Lower lobe of right lung (tissue), 2 donors: ENCODE results near the gene OR10J4. TPM values are rescaled to one million over a fixed set of nuclear protein-coding genes. Genes with fewer than 3 reads are reported as not detected.
A peak's percentile ranks its signal among the peaks of the same experiment; 100 is the strongest.

Source experiments
- ATAC-seq, 2 donors: fragments of 200-7000 bp; cut with Tn5 transposase; one replicate each; pipeline ENCODE4 v1.9.1; 2020 to 2022; ENCODE audit warnings: mild to moderate bottlenecking in 2 of 2, moderate library complexity in 2 of 2
- DNase-seq: peaks from one replicate; pipeline ENCODE4 v3.0.0-alpha.2; 2020
- H3K27ac ChIP-seq: fragments of 200-600 bp; one replicate; pipeline ENCODE4 v1.8.0; 2022
- H3K27me3 ChIP-seq: fragments of 200-600 bp; one replicate; pipeline ENCODE4 v1.8.0; 2022; ENCODE audit warnings: low read depth
- H3K36me3 ChIP-seq: fragments of 200-600 bp; one replicate; pipeline ENCODE4 v1.8.0; 2022; ENCODE audit warnings: mild to moderate bottlenecking
- H3K4me1 ChIP-seq: fragments of 200-600 bp; one replicate; pipeline ENCODE4 v1.8.0; 2022
- H3K4me3 ChIP-seq: fragments of 200-600 bp; one replicate; pipeline ENCODE4 v1.8.0; 2022; ENCODE audit warnings: mild to moderate bottlenecking
- H3K9me3 ChIP-seq: fragments of 200-600 bp; one replicate; pipeline ENCODE4 v1.8.0; 2022
- CTCF ChIP-seq: fragments of 200-600 bp; IDR thresholded peaks from one replicate; pipeline ENCODE4 v1.8.0; 2022; ENCODE audit warnings: antibody characterized with exemption, mild to moderate bottlenecking
- intact Hi-C: fragments of 100-400 bp; cut with DNase I; formaldehyde crosslinking; loops from one replicate; pipeline ENCODE4 v1.11.0; 2022
- long read RNA-seq: library from polyadenylated mRNA; unstranded; transcript quantifications from one replicate; pipeline ENCODE4 v2.0.0, GENCODE V29; 2021
- total RNA-seq: library from RNA; stranded (reverse); fragmentation: NEBNext Ultra II Directional; extraction: Animal tissue kit (Norgen Biotek cat#: 25700); gene quantifications from one replicate; pipeline ENCODE4 v1.2.1, GENCODE V29; 2021
- donor health status: DM: no; HTN: yes; CAD: no; lungs with severe emphysema.

The OR10J4 gene
- total RNA-seq: not detected
- long read RNA-seq: 0 reads

GRCh38 chr1:159431904-159432303 lies at the start of gene OR10J4:
OR10J4 (plus strand) TSS chr1:159432204.
- Histone ChIP-seq H3K36me3 (no peaks in the 10 kb centered on the region), H3K27me3 (no peaks in the 10 kb centered on the region), H3K27ac (no peak within 1 kb of the TSS), H3K9me3 (no peaks in the 10 kb centered on the region), H3K4me3 (no peak within 1 kb of the TSS), H3K4me1 (no peaks in the 10 kb centered on the region)
- no peak for TF ChIP-seq CTCF
- DNase-seq (no peak), ATAC-seq (no peak)
- intact Hi-C loops: no loop called here

- no peak for ATAC-seq
- no peaks in the 10 kb centered on the region for H3K27me3 ChIP-seq
- TF ChIP-seq CTCF: no peak
- H3K36me3 ChIP-seq: no peaks in the 10 kb centered on the region
- H3K9me3 ChIP-seq: no peaks in the 10 kb centered on the region
- intact Hi-C loops: no loop called here
- no peak for DNase-seq
- no peak overlapping the region for H3K4me3 ChIP-seq
- H3K4me1 ChIP-seq: no peaks in the 10 kb centered on the region
- no peak overlapping the region for H3K27ac ChIP-seq
Observed at GRCh38 chr1:159406821-159407220, 25.2 kb upstream of the OR10J4 start.

- no peaks in the 10 kb centered on the region for H3K4me1 ChIP-seq
- H3K27me3 ChIP-seq: no peaks in the 10 kb centered on the region
- no peaks in the 10 kb centered on the region for H3K36me3 ChIP-seq
- H3K27ac ChIP-seq: no peak overlapping the region
- no peak for DNase-seq
- peak in 1 of 2 donors; percentile 35 for ATAC-seq
- H3K9me3 ChIP-seq: no peaks in the 10 kb centered on the region
- TF ChIP-seq CTCF: no peak
- H3K4me3 ChIP-seq: no peak overlapping the region
- intact Hi-C loops: no loop called here
Observed at GRCh38 chr1:159408862-159409400, 23.1 kb upstream of the OR10J4 start.

- Histone ChIP-seq H3K4me3 (no peak overlapping the region), H3K4me1 (no peaks in the 10 kb centered on the region), H3K9me3 (peaks cover 14% of the 10 kb centered on the region), H3K27me3 (no peaks in the 10 kb centered on the region), H3K36me3 (no peaks in the 10 kb centered on the region), H3K27ac (no peak overlapping the region)
- intact Hi-C loops: no loop called here
- DNase-seq (no peak), ATAC-seq (no peak)
- TF ChIP-seq CTCF: no peak
Observed at GRCh38 chr1:159421821-159422220, 10.2 kb upstream of the OR10J4 start.

- Histone ChIP-seq H3K4me1 (no peaks in the 10 kb centered on the region), H3K4me3 (no peak overlapping the region), H3K36me3 (no peaks in the 10 kb centered on the region), H3K27me3 (no peaks in the 10 kb centered on the region), H3K27ac (no peak overlapping the region), H3K9me3 (no peaks in the 10 kb centered on the region)
- ATAC-seq: no peak
- TF ChIP-seq CTCF: no peak
- no peak for DNase-seq
- intact Hi-C loops: no loop called here
Observed at GRCh38 chr1:159428536-159428935, 3.5 kb upstream of the OR10J4 start.
